ENCODE measurements around the gene UNC45B.

- TF ChIP-seq, protein P1, sequence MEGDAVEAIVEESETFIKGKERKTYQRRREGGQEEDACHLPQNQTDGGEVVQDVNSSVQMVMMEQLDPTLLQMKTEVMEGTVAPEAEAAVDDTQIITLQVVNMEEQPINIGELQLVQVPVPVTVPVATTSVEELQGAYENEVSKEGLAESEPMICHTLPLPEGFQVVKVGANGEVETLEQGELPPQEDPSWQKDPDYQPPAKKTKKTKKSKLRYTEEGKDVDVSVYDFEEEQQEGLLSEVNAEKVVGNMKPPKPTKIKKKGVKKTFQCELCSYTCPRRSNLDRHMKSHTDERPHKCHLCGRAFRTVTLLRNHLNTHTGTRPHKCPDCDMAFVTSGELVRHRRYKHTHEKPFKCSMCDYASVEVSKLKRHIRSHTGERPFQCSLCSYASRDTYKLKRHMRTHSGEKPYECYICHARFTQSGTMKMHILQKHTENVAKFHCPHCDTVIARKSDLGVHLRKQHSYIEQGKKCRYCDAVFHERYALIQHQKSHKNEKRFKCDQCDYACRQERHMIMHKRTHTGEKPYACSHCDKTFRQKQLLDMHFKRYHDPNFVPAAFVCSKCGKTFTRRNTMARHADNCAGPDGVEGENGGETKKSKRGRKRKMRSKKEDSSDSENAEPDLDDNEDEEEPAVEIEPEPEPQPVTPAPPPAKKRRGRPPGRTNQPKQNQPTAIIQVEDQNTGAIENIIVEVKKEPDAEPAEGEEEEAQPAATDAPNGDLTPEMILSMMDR (IDR thresholded peaks at IDR 0.05; ENCODE audit: low read length), result no peak
- TF ChIP-seq EZH2 (optimal IDR thresholded peaks at IDR 0.05; ENCODE audit: low read depth, low read length), result no peak
These were observed 28.2 kb downstream of the UNC45B start for GRCh38 chr17:35175638-35176415.

All from MM.1S (cell line).